ENCODE measurements around the gene RLN3.

The RLN3 gene

DNA sequence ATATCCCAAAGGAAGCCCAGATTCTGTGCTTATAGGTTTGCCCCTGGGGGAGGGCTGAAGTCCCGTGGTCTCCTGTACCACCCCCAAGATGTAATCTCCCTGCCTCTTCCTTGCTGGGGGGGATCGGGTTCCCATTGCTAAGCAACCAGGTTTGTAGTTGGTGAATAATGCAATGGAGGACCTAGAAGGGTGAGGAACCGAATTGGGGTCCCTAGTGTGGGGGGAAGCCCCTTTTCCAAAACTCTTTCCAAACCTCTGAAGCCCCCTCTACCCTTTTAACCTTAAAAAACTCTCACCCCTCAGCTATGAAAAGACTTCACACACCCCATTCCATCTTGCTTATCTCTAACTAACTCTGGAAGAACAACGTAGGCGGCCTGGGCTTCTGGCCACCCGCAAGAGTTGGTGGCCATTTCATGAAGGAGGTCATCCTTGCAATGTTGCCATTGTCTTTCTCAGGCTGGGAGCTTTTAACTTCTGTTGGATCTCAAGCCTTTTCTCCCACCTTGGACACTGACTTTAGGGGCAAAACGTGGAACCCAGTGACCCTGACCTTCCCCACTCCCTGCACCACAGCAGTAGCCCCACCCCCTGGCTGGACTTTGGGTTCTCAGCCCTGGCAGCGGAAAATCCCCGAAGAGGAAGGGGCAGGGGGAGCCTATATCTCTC lies 33.3 kb downstream of the RLN3 start:
- no peak overlapping the region for H3K4me3 ChIP-seq (ENCODE audit: low read depth, low read length)
- DNase-seq (ENCODE audit: low read depth): no peak
- TF ChIP-seq, protein P1, sequence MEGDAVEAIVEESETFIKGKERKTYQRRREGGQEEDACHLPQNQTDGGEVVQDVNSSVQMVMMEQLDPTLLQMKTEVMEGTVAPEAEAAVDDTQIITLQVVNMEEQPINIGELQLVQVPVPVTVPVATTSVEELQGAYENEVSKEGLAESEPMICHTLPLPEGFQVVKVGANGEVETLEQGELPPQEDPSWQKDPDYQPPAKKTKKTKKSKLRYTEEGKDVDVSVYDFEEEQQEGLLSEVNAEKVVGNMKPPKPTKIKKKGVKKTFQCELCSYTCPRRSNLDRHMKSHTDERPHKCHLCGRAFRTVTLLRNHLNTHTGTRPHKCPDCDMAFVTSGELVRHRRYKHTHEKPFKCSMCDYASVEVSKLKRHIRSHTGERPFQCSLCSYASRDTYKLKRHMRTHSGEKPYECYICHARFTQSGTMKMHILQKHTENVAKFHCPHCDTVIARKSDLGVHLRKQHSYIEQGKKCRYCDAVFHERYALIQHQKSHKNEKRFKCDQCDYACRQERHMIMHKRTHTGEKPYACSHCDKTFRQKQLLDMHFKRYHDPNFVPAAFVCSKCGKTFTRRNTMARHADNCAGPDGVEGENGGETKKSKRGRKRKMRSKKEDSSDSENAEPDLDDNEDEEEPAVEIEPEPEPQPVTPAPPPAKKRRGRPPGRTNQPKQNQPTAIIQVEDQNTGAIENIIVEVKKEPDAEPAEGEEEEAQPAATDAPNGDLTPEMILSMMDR (IDR thresholded peaks at IDR 0.05; ENCODE audit: control insufficient read depth, extremely low read depth, insufficient read depth): no peak

GRCh38 chr19:14061751-14062557 lies 34.0 kb downstream of the RLN3 start, which contains the start of gene PALM3:
Gene PALM3, minus strand, starts transcription at chr19:14062076. Its CDS starts 96 bp downstream, at chr19:14061980.
- no peak within 1 kb of the TSS for H3K4me3 ChIP-seq (ENCODE audit: low read depth, low read length)
- DNase-seq (ENCODE audit: low read depth): no peak
- TF ChIP-seq, protein P1 (IDR thresholded peaks at IDR 0.05; ENCODE audit: control insufficient read depth, extremely low read depth, insufficient read depth): no peak

DNA sequence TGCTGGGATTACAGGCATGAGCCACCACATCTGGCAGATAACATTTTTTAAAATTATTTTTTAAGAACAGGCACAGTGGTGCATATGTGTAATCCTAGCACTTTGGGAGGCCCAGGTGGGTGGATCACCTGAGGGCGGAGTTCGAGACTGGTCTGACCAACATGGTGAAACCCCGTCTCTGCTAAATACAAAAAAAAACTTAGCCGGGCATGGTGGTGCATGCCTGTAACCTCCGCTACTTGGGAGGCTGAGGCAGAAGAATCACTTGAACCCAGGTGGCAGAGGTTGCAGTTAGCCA lies 34.6 kb downstream of the RLN3 start:
- DNase-seq (ENCODE audit: low read depth): no peak
- TF ChIP-seq, protein P1 (IDR thresholded peaks at IDR 0.05; ENCODE audit: control insufficient read depth, extremely low read depth, insufficient read depth): no peak
- H3K4me3 ChIP-seq (ENCODE audit: low read depth, low read length): no peak overlapping the region

DNA sequence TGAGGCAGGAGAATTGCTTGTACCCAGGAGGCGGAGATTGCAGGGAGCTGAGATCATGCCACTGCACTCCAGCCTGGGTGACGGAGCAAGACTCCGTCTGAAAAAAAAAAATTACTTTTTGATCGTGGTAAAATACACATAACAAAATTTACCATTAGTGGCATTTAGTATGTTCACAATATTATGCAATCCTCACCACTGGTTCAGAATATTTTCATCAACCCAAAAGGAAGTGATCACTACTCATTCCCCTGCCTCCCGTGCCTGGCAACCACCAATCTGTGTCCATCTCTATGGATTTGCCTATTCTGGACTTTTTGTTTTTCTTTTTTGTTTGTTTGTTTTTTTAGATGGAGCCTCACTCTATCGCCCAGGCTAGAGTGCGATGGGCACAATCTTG lies 35.2 kb downstream of the RLN3 start:
- no peak overlapping the region for H3K4me3 ChIP-seq (ENCODE audit: low read depth, low read length)
- no peak for DNase-seq (ENCODE audit: low read depth)
- TF ChIP-seq, protein P1 (IDR thresholded peaks at IDR 0.05; ENCODE audit: control insufficient read depth, extremely low read depth, insufficient read depth): no peak

- TF ChIP-seq, protein P1 (IDR thresholded peaks at IDR 0.05; ENCODE audit: control insufficient read depth, extremely low read depth, insufficient read depth): no peak
- no peak for DNase-seq (ENCODE audit: low read depth)
- no peak overlapping the region for H3K4me3 ChIP-seq (ENCODE audit: low read depth, low read length)
Measured at GRCh38 chr19:14066134-14066533, 38.2 kb downstream of the RLN3 start.

DNA sequence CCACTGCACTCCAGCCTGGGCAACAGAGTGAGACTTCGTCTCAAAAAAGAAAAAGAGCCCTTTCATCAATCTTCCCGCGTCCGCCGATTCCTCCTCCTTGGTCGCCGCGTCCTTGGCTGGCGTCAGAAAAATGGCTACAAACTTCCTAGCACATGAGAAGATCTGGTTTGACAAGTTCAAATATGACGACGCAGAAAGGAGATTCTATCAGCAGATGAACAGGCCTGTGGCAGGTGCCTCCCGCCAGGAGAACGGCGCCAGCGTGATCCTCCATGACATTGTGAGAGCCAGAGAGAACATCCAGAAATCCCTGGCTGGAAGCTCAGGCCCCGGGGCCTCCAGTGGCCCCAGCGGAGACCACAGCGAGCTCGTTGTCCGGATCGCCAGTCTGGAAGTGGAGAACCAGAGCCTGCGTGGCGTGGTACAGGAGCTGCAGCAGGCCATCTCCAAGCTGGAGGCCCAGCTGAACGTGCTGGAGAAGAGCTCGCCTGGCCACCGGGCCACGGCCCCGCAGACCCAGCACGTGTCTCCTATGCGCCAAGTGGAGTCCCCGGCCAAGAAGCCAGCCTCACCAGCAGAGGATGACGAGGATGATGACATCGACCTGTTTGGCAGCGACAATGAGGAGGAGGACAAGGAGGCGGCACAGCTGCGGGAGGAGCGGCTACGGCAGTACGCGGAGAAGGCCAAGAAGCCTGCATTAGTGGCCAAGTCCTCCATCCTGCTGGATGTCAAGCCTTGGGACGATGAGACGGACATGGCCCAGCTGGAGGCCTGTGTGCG lies 42.5 kb downstream of the RLN3 start:
- TF ChIP-seq, protein P1 (IDR thresholded peaks at IDR 0.05; ENCODE audit: control insufficient read depth, extremely low read depth, insufficient read depth): no peak
- DNase-seq (ENCODE audit: low read depth): no peak
- no peak overlapping the region for H3K4me3 ChIP-seq (ENCODE audit: low read depth, low read length)

All from LNCaP clone FGC (cell line).